HK-2 (cell line): ENCODE measurements around the gene DUSP6.
A peak's percentile ranks its signal among the peaks of the same experiment; 100 is the strongest.
"Not testable (repeated sequence)": the region's sequence is repeated elsewhere in the genome, so short reads cannot be mapped to it uniquely, and the experiment has no call there.

Source experiments
- DNase-seq: peaks from one replicate; pipeline ENCODE4 v3.0.0-alpha.2; 2018; ENCODE audit not compliant: unreplicated experiment

Gene DUSP6

DNA sequence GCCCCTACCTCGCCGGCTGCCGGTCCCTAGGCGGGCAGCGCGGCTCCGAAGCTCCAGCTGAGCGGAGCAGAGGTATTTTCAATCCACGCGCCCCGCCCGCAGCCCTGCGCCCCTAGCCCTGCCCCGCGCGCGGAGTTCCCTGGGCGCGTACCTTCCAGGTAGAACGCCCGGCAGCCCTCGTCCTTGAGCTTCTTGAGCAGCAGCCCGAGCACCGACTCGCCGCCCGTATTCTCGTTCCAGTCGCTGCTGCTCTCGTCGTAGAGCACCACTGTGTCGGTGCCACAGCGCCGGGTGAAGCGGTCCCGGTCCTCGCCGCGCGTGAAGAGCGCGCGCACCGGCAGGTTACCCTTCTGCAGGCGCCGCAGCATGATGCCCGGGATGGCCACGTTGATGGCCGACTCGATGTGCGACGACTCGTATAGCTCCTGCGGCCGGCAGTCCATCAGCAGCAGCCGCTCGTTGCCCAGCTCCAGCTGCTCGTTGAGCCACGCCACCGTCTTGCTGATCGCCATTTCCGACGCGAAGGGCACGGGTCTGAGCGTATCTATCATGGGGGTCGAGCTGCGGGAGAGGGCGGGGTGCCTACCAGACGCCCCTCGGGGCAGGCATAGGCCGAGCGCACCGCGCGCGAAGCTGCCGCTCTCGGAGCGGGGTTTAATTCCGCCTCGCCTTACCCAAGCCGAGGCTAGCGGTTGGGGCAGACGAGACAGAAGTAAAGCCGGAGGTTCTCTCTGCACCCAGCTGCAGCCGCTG, 636 bp downstream of the DUSP6 start:
- peak; percentile 57 for DNase-seq

DNA sequence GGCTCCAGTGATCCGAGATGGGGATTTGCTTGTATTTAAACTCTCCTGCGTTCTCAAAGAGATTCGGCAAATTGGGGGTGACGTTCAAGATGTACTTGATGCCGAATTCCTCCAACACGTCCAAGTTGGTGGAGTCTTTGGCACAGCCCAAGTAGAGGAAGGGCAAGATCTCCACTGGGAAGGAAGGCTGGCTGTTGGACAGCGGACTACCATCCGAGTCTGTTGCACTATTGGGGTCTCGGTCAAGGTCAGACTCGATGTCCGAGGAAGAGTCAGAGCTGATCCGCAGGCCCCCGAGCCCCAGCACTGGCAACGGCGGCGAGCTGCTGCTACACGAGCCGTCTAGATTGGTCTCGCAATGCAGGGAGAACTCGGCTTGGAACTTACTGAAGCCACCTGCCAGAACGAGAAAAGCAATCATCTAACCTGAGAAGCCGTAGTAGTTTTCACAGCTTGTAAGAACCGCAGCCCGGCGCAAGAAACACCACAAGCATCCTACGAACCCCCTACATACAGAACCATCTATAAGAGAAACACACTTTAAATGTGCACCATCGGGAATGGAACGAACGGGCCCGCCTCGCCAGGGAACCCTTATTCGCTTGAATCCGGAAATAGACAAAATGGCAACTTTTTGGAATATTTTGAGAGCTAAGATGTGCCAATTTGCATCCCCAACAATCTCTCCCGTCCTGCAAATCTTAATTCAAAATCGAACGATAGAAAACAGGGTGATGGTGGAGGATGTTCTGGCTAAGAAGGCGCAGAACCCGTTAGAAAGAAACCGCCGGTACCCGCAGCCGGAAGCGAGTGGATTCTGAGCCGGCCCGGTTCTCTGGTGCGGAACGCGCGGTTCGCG, 1.4 kb downstream of the DUSP6 start:
- no peak for DNase-seq

DNA sequence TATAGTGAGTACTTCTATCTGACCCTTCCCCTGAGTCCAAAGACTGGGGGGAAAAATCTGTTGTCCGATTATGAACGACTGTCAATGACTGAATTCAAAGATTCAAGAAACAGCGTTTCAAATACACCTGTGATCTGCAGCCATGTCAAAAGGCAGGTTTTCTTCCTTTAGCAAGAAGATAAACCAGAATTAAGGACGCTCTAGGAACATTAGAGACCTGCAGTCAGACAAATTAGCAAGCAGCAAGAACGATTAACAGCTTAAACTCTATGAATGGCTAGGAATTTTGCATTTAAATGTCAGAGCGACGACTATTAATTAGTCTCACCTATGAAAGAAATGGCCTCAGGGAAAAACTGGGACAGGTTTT, 2.1 kb downstream of the DUSP6 start:
- no peak for DNase-seq

DNA sequence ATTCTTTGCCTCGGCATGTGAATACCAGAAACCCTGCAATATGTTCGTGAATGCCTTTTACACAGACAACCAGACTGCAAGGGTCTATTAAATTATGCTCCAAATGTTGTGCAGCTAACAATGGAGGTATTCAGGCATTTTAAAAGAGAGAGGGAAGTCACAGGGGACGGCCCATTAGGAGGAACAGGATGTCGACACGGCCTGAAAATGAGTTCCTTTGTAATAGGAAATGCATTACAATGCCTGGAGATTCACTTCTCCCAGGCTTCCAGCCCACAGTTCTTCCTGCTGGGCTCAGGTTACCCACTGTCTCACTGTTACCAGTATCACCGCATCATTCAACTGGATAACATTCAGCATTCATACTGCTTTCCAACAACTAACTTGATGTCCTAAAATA, 2.5 kb downstream of the DUSP6 start:
- peak; percentile 30 for DNase-seq

DNA sequence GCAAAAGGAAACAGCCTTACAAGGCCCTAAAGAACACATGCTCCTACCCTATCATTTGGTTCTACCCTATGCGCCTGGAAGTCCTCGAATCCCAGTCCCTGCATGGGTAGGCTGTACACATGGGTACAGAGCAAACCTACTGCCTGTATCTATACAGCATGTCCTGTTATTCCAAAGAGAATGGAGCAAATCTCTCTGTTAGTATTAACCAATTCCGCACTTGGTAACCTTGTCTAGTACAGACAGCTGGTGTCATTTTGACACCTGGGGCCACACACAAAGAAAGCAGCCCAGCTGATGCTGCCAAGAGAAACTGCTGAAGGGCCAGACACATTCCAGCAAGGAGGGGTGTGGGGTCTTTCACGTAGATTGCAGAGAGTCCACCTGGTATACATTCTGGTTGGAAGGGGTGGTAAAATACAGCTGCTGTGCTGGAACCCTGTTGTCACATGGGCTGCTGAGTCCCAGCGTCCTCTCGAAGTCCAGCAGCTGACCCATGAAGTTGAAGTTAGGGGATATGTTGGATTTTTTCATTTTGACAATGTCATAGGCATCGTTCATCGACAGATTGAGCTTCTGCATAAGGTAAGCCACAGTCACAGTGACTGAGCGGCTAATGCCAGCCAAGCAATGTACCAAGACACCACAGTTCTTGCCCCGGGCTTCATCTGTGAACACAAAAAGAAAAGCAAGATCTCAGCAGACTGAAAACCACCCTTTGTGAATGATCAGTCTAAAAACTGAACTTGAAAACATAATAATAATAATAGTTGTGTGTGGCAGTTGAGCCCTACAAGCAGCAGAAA, 3.2 kb downstream of the DUSP6 start:
- no peak for DNase-seq

DNA sequence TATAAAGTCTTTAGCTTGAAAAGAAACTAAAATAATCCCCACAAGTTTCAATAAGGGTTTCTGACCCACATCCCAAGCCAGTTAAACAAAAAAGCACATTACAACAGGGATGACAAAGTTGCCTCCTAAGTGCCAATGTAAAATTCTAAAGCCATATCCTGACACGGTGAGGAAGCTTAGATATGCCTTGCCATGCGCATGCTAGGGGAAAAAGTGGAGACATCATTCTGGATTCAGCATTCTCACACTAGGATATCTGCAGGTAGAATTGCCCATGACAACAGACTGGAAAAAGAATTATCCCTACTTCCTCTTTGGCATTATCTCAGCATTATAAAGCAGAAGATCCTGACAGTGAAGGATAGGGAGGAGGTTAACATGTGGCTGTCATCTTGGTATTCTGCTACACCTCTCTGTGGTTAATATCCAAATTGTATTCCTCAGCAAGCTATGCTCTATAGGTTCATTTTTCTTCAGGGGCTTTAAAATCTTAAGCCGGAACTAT, 4.9 kb downstream of the DUSP6 start:
- DNase-seq: no peak

DNA sequence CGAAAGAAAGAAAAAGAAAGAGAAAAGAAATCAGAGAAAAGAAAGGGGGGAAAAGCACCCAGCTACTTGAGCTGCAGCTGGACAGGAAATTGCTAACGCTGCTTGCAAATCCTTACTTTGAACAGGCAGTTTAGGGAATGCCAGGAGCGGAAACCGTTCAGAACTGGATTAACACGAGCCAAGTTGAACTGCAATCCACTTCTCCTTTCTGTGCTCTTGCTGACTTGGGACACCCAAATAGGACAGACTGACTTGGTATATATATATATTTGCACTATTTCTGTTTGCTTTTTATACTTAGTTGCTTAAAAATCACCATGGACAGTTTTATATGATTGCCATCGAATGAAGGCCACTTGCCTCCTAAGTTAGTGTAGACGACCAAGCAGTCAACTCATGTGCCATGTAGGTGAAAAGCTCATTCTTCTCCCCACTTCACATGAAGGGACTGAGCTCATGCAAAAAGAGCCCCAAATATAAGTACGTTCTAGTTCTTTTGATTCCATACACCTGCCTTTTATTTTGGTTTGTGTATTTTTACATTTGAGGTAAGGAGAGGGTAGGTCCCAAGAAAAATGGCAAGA, 5.5 kb downstream of the DUSP6 start:
- DNase-seq: no peak

DNA sequence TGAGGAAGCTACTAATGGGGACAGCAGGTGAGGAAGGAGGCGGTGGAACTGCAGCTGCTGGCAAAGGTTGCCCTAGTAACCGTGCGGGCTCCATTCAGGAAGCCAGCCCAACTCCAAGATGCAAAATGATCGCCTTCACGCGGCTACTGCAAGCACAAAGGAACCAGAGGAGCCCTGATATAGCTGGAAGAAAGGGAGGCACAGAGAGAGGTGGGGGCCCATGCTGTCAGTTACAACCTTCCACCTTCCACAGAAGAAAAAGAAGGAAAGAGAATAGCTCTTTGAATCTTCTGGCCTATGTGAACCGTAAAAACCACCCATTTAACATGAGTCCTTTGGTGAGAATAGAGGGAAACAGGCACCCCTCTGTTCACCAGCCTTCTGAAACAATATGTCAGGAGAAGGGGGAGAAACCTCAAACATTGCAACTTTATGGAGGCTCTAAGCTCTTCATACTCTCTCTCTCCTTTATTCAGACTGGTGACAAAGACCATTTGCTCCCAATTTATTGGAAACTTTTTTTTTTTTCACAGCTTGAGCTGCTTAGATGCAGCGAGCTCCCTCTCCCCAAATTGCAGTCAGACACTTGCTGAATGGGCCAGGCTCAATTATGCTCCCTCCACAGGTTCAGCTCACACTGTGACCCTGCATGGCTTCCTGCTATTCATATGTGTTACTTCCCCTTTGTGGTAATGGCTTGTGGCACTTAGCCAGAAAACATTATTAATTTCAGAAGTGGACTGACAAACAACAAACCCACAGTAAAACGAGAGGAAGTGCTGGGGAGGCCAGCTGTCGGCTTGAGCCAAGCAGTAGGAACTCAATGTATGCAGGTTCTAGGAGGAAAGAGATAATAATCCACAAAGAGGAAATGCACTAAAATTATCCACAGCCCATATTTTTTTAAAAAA, 6.2 kb downstream of the DUSP6 start:
- no peak for DNase-seq

DNA sequence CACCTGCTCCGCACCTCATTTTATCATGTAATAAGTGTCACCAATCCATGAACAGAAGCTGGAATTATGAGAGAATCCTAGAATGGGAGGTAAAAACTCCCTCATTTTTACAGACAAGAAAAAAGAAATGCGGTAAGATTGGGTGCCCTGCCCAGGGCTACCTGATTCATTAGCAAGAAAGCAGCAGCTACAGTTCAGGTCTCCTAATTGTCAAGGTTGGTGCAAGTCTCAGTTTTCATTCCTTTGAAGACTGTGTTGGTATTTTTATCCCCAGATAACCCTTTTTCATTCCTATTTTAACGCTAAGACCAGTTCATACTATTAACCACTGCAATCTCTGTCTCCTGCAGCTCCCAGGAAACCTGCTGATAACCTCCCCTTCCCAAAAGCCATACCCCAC, 6.9 kb downstream of the DUSP6 start:
- no peak for DNase-seq

DNA sequence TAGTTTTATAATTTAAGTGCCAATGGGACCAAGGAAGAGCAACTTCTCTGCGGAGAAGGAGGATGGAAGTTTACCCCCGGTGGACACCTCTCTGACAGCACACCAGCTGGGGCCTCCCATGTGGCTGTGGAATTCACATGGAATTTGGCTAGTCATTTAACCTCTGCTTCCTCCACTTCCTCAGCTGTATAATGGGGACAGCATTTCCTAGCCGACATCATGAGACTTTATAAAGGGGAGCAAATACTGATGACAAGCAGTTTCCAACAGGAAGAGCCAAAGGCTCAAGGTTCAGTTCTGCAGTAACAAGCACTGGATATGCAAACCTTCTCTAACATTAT, 7.5 kb downstream of the DUSP6 start:
- DNase-seq: no peak

DNA sequence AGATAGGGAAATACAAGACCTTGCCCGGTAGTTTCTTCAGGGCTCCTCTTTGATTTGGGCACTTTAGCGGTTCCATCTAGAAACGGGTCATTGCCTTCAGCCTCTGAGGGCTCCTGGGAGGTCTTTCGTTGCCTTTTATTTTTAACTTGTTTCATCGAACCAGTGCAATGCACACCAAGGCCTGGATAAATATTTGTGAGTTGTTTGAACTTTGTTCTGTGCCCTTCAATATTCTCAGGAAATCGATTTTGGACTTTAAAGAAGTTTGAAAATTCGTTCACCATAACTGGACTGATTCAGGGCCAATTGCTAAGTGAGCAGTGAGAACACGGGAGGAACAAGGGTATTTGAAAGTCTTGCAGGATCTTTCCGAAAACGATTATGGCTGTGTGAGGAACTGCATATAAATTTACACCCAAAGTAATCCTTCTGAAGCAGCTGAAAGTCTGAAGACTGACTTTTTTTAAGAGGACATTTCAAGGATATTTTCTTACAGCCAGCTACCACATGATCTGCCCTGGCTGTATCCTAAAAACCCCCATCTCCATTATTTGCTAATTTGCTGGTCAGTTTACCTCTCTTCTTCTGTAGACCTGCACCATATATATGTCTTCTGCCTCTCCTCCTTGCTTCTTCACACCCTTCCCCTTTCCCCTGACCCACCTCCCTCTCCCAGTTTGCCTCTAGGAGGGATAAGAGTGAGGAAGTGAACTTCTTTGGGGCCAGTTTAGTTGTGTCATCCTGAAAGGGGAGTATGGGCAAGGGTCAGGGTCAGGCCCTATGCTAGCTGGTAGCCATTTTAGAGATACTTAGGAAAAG, 8.0 kb downstream of the DUSP6 start:
- no peak for DNase-seq

DNA sequence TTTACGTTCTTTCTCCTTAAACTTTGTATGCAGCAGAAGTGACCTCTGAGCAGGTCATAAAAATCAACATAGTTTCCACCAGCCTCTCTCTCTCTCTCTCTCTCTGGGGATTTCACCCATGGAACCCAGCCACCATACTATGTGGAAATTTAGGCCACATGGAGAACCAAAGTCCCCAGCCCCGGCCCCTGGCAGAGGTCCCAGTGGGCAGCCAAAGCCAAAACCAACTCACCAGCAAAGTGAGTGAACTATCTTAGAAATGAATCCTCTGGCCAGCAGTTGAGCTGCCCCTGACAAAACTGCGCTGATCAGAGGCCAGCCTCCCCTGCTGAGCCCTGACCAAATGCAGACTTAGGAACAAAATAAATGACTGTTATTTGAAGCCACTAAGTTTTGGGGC, 9.2 kb downstream of the DUSP6 start:
- no peak for DNase-seq

DNA sequence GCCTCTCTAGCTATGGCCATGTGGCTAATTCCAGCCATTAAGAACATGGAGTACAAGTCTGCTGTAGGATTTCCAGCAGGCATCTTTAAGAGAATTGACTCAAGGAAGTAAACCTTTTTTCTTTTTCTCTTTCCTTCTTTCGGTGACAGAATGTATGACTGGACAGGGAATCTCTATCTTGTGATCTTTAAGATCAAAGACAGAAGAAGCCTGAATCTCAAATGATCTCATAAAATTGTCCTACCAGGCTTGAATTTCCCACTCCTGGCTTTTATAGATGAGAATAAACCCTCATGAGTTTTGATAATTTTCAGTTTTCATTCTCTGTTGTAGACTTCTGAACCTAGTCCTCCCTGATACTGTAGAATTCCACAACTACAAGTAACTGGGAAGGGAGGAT, 11.4 kb downstream of the DUSP6 start:
- no peak for DNase-seq

DNA sequence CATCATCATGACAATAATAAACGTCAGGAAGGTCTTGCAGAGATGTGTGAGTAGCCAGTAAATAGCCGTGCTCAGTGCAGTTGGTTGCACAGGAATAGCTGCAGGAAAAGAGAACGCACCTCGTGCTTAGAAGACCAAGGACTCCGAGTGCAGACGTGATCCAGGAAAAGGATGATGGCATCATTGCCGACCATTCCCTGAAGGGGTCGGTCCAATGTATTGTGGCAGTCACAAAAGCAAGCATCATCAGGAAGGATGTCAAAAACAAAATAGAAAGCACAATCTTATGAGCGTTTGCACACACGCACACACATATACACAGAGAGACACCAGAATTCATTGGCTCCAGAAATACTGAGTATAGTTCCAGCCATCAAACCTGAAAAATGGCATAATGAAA, 12.8 kb downstream of the DUSP6 start:
- DNase-seq: no peak

DNA sequence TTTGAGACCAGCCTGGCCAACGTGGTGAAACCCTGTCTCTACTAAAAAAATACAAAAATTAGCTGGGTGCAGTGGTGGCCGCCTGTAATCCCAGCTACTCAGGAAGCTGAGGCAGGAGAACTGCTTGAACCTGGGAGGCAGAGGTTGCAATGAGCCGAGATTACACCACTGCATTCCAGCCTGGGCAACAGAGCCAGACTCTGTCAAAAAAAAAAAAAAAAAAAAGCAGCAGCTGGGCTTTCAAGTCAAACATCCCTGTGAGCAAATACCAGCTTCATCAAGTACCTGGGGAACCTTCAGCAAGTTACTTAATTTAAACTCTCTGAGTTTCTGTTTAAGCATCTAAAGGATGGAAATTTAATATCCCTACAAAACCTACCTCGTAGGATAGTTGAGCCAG, 15.2 kb downstream of the DUSP6 start:
- DNase-seq: not testable (repeated sequence)

DNA sequence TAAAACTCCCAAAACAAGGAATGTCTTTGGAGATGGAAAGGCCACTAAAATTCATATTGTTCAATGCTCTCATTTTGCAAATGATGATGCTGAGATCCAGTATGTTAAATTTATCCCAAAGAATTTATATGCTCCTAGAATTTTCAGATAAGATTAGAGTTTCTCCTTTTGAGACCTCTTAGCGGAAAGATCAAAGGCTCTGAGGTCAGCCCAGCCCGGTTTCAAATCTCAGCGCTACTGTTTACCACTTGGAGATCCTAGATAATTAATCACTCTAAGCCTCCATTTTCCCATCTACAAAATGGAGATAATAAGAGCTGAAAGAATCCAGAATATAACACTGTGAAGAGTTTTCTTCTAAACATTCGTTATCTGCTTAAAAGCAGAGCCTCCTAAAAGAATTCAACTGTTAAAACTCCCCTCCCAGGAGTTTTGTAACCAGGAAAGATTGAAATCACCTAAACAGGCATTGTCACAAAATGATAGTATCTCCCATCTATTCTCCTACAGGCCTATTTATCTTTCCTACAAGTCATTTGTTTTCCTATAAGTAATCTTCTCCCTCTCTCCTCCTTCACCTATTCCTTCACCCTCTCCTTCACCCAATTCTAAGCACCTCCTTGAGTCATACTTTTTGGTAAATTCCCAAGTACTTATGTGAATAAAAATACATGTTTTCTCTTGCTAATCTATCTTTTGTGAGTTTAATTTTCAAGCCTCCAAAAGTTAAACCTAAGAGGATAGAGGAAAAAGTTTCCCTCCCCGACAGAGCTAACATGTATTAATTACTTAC, 16.7 kb downstream of the DUSP6 start:
- DNase-seq: no peak

DNA sequence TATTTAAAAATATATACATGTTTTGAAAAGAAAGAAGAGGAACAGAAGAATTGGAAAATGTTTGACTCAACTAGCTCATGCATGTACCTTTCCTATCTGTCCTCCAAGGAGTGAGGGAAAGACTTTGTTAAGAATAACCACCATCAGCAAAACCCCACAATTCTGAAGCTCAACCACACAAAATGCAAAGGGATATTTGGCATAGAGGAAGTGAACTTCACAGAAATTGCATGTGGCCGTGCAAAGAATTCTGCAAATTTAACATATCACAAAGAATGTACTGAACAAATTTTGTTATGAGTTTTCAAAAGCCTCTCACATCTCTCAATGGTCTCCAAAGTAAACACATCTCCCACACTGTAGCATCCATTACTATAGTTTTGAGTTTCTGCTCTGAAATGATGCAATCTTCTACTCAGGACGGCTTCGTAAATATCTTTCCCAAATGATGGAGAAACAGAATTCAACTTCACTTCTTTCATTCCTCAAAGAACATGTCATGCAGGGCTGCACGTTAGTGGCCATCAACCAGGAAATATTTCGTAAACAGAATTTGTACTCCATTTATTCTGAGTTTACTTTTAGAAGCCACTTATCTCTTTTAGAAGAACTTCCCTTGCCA, 17.6 kb downstream of the DUSP6 start:
- DNase-seq: no peak

DNA sequence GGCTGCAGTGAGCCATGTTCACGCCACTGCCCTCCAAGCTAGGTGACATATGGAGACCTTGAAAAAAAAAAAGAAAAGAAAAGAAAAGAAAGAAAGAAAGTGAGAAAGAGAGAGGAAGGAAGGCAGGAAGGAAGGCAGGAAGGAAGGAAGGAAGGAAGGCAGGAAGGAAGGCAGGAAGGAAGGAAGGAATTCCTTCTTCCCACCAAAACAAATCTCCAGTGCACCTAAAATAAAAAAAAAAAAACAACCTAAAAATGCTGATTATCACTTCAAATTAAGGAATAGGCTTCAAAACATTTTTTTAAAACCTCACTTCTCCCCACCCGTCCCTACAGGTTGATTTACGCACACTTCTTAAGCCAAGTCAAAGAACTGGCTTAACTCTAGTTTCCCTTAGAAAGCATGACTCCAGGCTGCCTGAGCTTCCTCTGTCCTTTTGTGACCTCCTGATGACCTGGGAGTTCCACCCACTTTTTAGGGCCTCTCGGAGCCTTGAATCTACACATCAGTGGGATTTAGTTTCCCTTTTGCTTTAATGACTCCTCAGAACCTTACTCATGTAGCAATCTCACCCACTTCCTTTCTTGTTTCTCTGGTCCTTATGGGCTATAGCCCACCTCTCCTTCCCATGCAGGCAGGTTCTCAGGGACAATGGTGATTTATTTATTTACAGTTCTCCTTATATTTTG, 18.6 kb downstream of the DUSP6 start:
- no peak for DNase-seq
